Measurements from ENCODE around the gene SLC5A1. TPM values are rescaled to one million over a fixed set of nuclear protein-coding genes. Genes with fewer than 3 reads are reported as not detected.
A peak's percentile ranks its signal among the peaks of the same experiment; 100 is the strongest.
"Not testable (repeated sequence)": the region's sequence is repeated elsewhere in the genome, so short reads cannot be mapped to it uniquely, and the experiment has no call there.

The SLC5A1 gene
- total RNA-seq, 8 experiments from 2014 or later: under 0.01 to 0.19 (median 0.11) TPM; not detected in 2

DNA sequence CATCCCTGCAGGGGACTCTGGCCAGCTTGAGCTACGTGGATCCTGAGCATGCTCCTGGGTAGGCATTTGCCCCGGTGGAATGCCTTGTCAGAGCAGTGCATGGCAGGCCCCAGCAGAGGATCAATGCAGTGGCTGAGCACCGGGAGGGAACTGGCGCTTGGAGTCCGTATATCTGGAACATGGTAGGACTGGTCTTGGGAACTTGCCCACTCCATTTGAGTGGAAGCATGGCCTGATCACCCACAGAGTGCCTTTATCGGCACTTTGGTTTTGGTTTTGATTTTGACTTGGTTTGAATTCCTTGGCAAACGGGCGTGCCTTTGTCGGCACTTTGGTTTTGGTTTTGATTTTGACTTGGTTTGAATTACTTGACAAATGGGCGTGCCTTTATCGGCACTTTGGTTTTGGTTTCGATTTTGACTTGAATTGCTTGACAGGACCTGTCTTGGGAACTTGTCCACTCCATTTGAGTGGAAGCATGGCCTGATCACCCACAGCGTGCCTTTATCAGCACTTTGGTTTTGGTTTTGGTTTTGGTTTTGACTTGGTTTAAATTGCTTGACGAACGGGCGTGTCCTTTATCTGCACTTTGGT lies 94.8 kb downstream of the SLC5A1 start:
- ATAC-seq (replicated peaks in 6 of 8): peak in 2 of 8 experiments; percentile 11 to 29

DNA sequence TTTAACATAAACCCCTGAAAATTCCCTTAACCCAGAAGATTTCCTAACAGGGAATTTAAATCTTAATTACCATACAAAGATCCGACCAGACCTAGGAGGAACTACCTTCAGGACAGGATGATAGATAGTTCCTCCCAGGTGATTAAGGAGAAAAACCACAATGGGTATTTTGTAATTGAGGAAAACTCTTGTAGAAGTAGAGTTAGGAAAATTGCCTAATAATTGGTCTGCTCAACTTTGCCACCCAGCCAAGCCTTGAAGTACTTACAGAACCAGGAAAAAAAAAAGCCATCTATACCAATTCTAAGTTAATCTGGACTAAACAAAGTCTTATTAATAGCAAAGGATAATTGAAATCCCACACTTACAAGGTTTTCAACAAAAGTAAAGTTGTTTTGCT lies 95.5 kb downstream of the SLC5A1 start:
- H3K4me3 ChIP-seq; H3K4me1 ChIP-seq (replicated peaks in 1 of 2); ATAC-seq (replicated peaks in 6 of 8); H3K27ac ChIP-seq: not testable (repeated sequence)
- in situ Hi-C loops (cut with MboI; ENCODE audit: low pct_unique_long_range_greater_than_20kb in 2 of 9, low sequenced_read_pairs in 9 of 9, unreplicated experiment in 9 of 9): loop anchor here in 1 of 9 experiments (25.0 kb wide), 1 partner anchor 124 kb away; the partner anchor contains the start of gene SLC5A4
- 60 to 86% (median 69%) methylated on average over 1 of the region's 1 CpG; no CpG with 5 or more reads in 4 of the 10 experiments for WGBS, 10 experiments

More for the DNA sequence above, 94.8 kb downstream of the SLC5A1 start:
- in situ Hi-C loops (cut with MboI; ENCODE audit: low pct_unique_long_range_greater_than_20kb in 2 of 9, low sequenced_read_pairs in 9 of 9, unreplicated experiment in 9 of 9): loop anchor here in 1 of 9 experiments (25.0 kb wide), 1 partner anchor 124 kb away; the partner anchor contains the start of gene SLC5A4
- H3K4me1 ChIP-seq (replicated peaks in 1 of 2); H3K27ac ChIP-seq; H3K4me3 ChIP-seq: not testable (repeated sequence)
- WGBS, 10 experiments: 59 to 95% (median 90%) methylated on average over 2 to 15 of the region's 16 CpGs; no CpG with 5 or more reads in 1 of the 10 experiments

DNA sequence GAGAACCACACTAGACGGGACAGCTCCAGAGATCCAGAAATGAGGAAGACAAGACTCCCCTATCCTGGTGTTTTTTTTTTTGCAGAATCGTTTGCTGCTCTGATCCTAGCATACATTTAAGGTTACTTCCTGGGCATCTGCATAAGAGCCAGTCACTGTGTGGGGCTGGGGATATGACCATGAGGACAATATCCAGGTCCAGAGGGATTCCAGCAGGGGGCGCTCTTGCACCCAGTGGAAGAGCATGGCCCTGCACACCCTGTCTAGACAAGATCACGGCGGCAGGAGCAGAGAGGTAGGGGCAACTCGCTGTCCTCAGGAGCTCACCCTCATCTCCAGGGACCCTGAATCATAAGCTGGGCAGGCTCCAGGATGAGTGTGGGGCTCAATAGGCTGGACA lies 97.6 kb downstream of the SLC5A1 start:
- peak in 6 of 8 experiments; percentile 32 to 95 (median 76) for ATAC-seq (replicated peaks in 6 of 8)
- not testable (repeated sequence) for H3K27ac ChIP-seq; H3K4me1 ChIP-seq (replicated peaks in 1 of 2); H3K4me3 ChIP-seq
- in situ Hi-C loops (cut with MboI; ENCODE audit: low pct_unique_long_range_greater_than_20kb in 2 of 9, low sequenced_read_pairs in 9 of 9, unreplicated experiment in 9 of 9): loop anchor here in 1 of 9 experiments (25.0 kb wide), 1 partner anchor 122 kb away; the partner anchor contains the start of gene SLC5A4
- no CpG with 5 or more reads among the region's 6 CpGs for WGBS, 10 experiments

DNA sequence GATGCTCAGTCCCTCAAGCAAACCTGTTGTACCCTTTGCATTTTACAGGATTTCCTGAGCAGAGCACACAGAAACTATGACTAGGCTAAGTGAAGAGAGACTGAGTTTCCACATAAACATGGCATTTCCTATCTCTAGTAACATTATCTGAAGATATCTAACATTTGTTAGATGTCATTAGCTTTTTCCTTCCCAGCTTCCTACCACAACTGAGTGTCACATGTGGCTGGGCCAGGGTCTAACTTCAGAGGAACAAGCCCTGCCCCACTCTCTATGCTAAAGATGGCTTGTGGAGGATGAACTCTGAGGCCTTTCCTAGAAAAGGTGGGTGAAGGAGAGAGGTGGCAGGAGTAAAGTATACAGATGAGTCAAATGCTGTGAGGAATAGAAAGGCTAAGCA lies 99.5 kb downstream of the SLC5A1 start:
- Histone ChIP-seq H3K27ac (no peak overlapping the region), H3K4me1 (replicated peaks in 1 of 2) (no peaks in the 10 kb centered on the region), H3K4me3 (no peak overlapping the region)
- in situ Hi-C loops (cut with MboI; ENCODE audit: low pct_unique_long_range_greater_than_20kb in 2 of 9, low sequenced_read_pairs in 9 of 9, unreplicated experiment in 9 of 9): loop anchor here in 1 of 9 experiments (25.0 kb wide), 1 partner anchor 120 kb away; the partner anchor contains the start of gene SLC5A4
- ATAC-seq (replicated peaks in 6 of 8): no peak

DNA sequence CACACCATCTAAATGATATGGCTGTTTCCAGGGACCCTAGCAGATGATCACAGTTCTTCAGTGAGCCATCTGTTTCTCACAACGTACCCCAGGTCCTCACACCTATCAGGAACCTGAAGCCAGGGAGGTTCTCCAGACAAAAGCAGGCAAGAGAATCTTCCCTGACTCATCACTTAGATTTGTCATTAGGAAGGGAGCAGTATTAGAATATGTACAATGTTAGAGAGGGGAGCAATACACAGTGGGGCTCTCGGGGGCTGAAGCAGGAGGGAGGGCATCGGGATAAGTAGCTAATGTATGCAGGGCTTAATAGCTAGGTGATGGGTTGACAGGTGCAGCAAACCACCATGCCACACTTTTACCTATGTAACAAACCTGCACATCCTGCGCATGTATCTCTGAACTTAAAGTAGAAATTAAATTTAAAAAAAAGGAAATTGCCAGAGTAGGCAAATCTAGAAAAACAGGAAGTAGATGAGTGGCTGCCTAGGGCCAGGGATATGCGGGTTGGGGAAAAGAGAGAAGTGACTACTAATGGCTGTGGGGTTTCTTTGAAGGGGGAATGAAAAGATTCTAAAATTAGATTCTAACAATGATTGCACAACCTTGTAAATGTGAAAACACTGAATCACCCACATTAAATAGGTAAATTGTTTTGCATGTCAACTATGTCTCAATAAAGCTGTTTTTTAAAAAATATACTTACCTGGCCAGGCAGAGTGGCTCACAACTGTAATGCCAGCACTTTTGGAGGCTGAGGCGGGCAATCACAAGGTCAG lies 101.6 kb downstream of the SLC5A1 start:
- H3K27ac ChIP-seq: no peak overlapping the region
- in situ Hi-C loops (cut with MboI; ENCODE audit: low pct_unique_long_range_greater_than_20kb in 2 of 9, low sequenced_read_pairs in 9 of 9, unreplicated experiment in 9 of 9): loop anchor here in 1 of 9 experiments (25.0 kb wide), 1 partner anchor 118 kb away; the partner anchor contains the start of gene SLC5A4
- no peak overlapping the region for H3K4me3 ChIP-seq
- WGBS, 10 experiments: 33 to 100% (median 78%) methylated on average over 2 to 4 of the region's 6 CpGs; no CpG with 5 or more reads in 2 of the 10 experiments
- ATAC-seq (replicated peaks in 6 of 8): peak in 1 of 8 experiments; percentile 19
- H3K4me1 ChIP-seq (replicated peaks in 1 of 2): no peaks in the 10 kb centered on the region

DNA sequence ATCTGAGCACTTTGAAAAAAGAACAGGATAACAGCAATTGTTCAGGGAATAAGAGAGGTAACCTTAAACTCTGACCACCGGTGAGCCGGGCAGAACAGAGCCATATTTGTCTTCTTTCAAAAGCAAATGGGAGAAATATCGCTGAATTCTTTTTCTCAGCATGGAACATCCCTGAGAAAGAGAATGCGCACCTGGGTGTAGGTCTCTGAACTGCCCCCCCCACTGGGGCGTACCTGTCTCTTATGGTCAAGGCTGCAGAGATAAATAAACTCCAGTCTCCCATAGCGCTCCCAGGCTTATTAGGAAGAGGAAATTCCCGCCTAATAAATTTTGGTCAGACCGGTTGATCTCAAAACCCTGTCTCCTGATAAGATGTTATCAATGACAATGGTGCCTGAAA lies 104.1 kb downstream of the SLC5A1 start:
- H3K27ac ChIP-seq; H3K4me3 ChIP-seq; H3K4me1 ChIP-seq (replicated peaks in 1 of 2); ATAC-seq (replicated peaks in 6 of 8): not testable (repeated sequence)
- in situ Hi-C loops (cut with MboI; ENCODE audit: low pct_unique_long_range_greater_than_20kb in 2 of 9, low sequenced_read_pairs in 9 of 9, unreplicated experiment in 9 of 9): loop anchor here in 1 of 9 experiments (25.0 kb wide), 1 partner anchor 115 kb away; the partner anchor contains the start of gene SLC5A4
- 0 to 100% (median 49%) methylated on average over 1 to 4 of the region's 8 CpGs; no CpG with 5 or more reads in 2 of the 10 experiments for WGBS, 10 experiments

DNA sequence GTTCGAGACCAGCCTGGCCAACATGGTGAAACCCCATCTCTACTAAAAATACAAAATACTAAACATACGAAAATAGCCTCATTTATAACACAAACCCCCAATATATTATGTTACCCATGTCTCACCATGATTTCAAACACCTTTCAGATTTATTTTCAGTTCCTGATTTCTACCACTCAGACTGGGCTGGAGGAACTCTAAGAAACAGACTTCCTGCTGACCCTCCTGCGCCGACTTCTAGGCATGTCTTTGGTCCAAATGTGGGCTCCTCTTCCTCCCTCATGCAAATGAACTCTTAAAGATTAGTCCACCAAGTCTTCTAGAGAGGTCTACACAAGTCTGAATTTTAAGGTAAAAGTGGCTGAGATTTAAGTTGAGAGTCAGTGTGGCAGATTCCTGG lies 105.3 kb downstream of the SLC5A1 start:
- in situ Hi-C loops (cut with MboI; ENCODE audit: low pct_unique_long_range_greater_than_20kb in 2 of 9, low sequenced_read_pairs in 9 of 9, unreplicated experiment in 9 of 9): loop anchor here in 1 of 9 experiments (25.0 kb wide), 1 partner anchor 114 kb away; the partner anchor contains the start of gene SLC5A4
- H3K4me1 ChIP-seq (replicated peaks in 1 of 2); ATAC-seq (replicated peaks in 6 of 8); H3K4me3 ChIP-seq; H3K27ac ChIP-seq: not testable (repeated sequence)
- WGBS, 10 experiments: 76 to 100% (median 90%) methylated on average over 2 to 3 of the region's 4 CpGs; no CpG with 5 or more reads in 7 of the 10 experiments

DNA sequence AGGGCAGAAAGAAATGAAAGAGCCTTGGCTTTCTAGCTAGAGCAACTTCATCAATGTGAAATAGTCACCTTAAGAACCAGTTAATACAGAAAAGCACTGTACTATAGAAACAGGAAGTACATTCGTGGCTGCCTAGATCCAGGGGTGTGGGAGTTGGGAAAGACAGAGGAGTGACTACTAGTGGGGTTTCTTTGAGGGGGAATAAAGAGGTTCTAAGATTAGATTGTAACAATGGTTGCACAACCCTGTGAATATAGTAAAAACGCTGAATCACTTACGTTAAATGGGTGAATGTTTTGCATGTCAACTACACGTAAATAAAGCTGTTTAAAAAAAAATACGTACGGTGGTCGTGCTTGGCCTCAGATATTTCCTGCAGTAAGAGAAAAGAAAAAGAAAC lies 107.6 kb downstream of the SLC5A1 start:
- WGBS, 10 experiments: 62 to 64% methylated on average over 6 to 7 of the region's 7 CpGs; no CpG with 5 or more reads in 8 of the 10 experiments
- in situ Hi-C loops (cut with MboI; ENCODE audit: low pct_unique_long_range_greater_than_20kb in 2 of 9, low sequenced_read_pairs in 9 of 9, unreplicated experiment in 9 of 9); H3K4me3 ChIP-seq; ATAC-seq (replicated peaks in 6 of 8); H3K4me1 ChIP-seq (replicated peaks in 1 of 2); H3K27ac ChIP-seq: not testable (repeated sequence)

DNA sequence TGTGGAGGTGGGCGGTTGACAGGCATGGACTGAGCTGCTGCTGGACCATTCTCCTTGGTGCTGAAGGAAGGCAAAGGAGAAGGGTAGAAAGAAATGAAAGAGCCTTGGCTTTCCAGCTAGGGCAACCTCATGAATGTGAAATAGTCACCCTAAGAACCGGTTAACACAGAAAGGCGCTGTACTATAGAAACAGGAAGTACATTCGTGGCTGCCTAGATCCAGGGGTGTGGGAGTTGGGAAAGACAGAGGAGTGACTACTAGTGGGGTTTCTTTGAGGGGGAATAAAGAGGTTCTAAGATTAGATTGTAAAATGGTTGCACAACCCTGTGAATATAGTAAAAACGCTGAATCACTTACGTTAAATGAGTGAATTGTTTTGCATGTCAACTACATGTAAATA lies 108.6 kb downstream of the SLC5A1 start:
- H3K4me3 ChIP-seq; H3K4me1 ChIP-seq (replicated peaks in 1 of 2); H3K27ac ChIP-seq; in situ Hi-C loops (cut with MboI; ENCODE audit: low pct_unique_long_range_greater_than_20kb in 2 of 9, low sequenced_read_pairs in 9 of 9, unreplicated experiment in 9 of 9); ATAC-seq (replicated peaks in 6 of 8): not testable (repeated sequence)
- WGBS, 10 experiments: 40 to 82% (median 68%) methylated on average over 1 to 5 of the region's 6 CpGs; no CpG with 5 or more reads in 2 of the 10 experiments

DNA sequence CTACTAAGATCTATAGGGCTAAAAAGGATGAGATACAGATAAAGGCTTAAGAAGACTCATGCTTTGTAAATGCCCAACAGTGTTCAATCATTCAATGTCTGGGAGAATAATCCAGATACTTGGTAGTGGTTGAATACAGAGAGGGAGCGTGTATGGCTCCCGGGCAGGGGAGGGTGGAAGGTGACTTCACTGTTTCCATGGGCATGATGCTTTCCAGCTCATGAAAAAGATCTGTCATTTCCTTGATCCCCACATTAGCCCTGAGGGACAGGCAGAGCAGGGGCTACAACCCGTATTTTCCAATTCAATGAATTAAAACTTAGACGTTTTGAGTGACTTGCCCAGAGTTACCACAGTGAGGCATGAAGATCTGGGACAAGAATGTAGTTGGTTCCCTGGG lies 111.7 kb downstream of the SLC5A1 start:
- H3K27ac ChIP-seq; H3K4me1 ChIP-seq (replicated peaks in 1 of 2); in situ Hi-C loops (cut with MboI; ENCODE audit: low pct_unique_long_range_greater_than_20kb in 2 of 9, low sequenced_read_pairs in 9 of 9, unreplicated experiment in 9 of 9); H3K4me3 ChIP-seq: not testable (repeated sequence)
- WGBS, 10 experiments: 0 to 100% (median 82%) methylated on average over 1 to 4 of the region's 4 CpGs; no CpG with 5 or more reads in 4 of the 10 experiments
- ATAC-seq (replicated peaks in 6 of 8): peak in 1 of 8 experiments; percentile 59

DNA sequence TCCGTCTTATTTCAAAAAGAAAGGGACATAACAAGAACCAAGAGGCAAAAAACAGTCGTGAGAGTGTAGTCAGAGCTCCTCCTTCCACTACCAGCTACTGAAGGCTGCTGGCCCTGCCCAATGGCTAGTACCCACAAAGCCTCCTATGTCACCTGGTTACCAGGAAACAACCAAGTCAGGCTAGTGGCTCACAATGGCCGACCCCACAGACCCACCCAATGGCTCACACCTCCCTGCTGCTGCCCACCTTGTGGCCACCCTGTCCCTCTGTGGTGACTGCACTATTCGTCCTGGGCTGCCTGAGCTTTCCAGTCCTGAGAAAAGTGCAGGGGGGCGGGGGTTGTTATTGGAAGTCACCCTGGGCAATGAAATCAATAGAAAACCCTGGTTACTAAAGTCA lies 114.6 kb downstream of the SLC5A1 start:
- H3K27ac ChIP-seq; H3K4me3 ChIP-seq; H3K4me1 ChIP-seq (replicated peaks in 1 of 2); ATAC-seq (replicated peaks in 6 of 8); in situ Hi-C loops (cut with MboI; ENCODE audit: low pct_unique_long_range_greater_than_20kb in 2 of 9, low sequenced_read_pairs in 9 of 9, unreplicated experiment in 9 of 9): not testable (repeated sequence)
- 100% methylated on average over 1 of the region's 5 CpGs; no CpG with 5 or more reads in 9 of the 10 experiments for WGBS, 10 experiments

DNA sequence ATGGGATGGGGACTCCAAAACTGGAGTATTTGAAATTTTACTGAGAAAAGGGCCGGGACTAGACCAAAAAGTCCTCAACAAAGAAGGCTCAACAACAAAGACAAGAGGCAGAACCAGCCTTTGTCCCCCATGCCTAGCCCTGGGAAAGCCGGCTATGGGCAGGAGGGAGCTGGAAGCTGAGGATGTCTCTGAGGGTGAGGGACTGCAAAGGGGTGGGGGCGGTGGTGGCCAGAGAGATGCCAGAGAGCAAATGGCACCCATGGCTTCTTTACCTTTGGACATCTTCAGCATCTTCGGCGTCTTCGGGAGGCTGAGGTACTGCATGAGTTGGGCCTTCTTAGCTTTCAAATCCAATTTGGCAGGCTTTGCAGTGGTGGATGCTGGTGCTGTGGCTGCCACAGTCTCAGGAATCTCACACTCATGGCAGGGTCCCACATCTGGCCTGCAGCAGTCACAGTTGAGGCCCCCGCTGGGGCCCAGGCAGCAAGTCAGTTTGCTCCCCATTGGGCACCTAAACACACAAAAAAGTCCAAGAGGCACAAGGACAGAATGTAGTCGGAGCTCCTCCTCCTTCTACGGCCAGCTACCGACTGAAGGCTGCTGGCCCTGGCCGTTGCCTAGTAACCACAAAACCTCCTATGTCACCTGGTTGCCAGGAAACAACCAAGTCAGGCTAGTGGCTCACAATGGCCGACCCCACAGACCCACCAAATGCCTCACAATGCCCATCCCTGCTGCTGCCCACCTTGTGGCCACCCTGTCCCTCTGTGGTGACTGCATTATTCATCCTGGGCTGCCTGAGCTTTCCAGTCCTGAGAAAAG lies 115.9 kb downstream of the SLC5A1 start, which contains the start of gene C22orf42:
Gene C22orf42 (minus strand): TSS at position 592 of the 822 bp plus-strand sequence. CDS start 88 bp downstream, at position 504.
- in situ Hi-C loops (cut with MboI; ENCODE audit: low pct_unique_long_range_greater_than_20kb in 2 of 9, low sequenced_read_pairs in 9 of 9, unreplicated experiment in 9 of 9): no loop called here
- WGBS, 10 experiments: 19 to 95% (median 52%) methylated on average over 2 to 6 of the region's 12 CpGs; no CpG with 5 or more reads in 4 of the 10 experiments
- no peak within 1 kb of the TSS for H3K4me3 ChIP-seq
- peaks cover 0 to 4% of the 10 kb centered on the region in 2 donors for H3K4me1 ChIP-seq (replicated peaks in 1 of 2)
- H3K27ac ChIP-seq: no peak within 1 kb of the TSS
- ATAC-seq (replicated peaks in 6 of 8): peak in 5 of 8 experiments; percentile 78 to 91 (median 88)
